Sigmoid colon (tissue), 7 donors: ENCODE data around the gene CHPF. TPM values are rescaled to one million over a fixed set of nuclear protein-coding genes. Genes with fewer than 3 reads are reported as not detected.

Source experiments
- DNase-seq: peaks from one replicate; pipeline ENCODE4 v3.0.0-alpha.2; 2019
- H3K27ac ChIP-seq, 4 donors: fragments of 200-600 bp; sonication (generic); one replicate each; pipeline ENCODE4 v1.5.1; 2016 to 2019; ENCODE audit warnings: mild to moderate bottlenecking in 1 of 4
- H3K27me3 ChIP-seq, 3 donors: fragments of 200-600 bp; sonication (generic); one replicate each; pipeline ENCODE4 v1.5.1; 2019; ENCODE audit warnings: mild to moderate bottlenecking in 1 of 3
- H3K36me3 ChIP-seq, 4 donors: fragments of 200-600 bp; sonication (generic); one replicate each; pipeline ENCODE4 v1.5.1; 2016 to 2019
- H3K4me1 ChIP-seq, 4 donors: fragments of 200-600 bp; sonication (generic); one replicate each; pipeline ENCODE4 v1.5.1; 2017 to 2019
- H3K4me3 ChIP-seq, 4 donors: fragments of 200-600 bp; sonication (generic); one replicate each; pipeline ENCODE4 v1.5.1; 2017 to 2019; ENCODE audit warnings: mild to moderate bottlenecking in 2 of 4, moderate library complexity in 1 of 4
- H3K9me3 ChIP-seq, 4 donors: fragments of 200-600 bp in 3 of 4; sonication (generic) in 3 of 4; one replicate each; pipeline versions ENCODE4 v1.5.1 to v1.6.1; 2013 to 2019
- EP300 ChIP-seq, 4 donors: sonication (generic); formaldehyde crosslinking; IDR thresholded peaks; one replicate each; pipeline ENCODE4 v1.6.1; 2017; ENCODE audit warnings: antibody characterized with exemption in 4 of 4
- POLR2AphosphoS5 ChIP-seq, 4 donors: sonication (generic); formaldehyde crosslinking; IDR thresholded peaks; one replicate each; pipeline ENCODE4 v1.6.1; 2017; ENCODE audit warnings: antibody characterized with exemption in 4 of 4
- WGBS, 2 donors: extraction: QIAGEN DNeasy Blood & Tissue Kit; methylation state at CpG; one replicate each; pipeline ENCODE4 v1.1.7; 2013; 5-methylcytosine and 5-hydroxymethylcytosine counted together
- intact Hi-C: fragments of 100-400 bp; cut with DNase I; formaldehyde crosslinking; loops from one replicate; pipeline ENCODE4 v1.15.1; 2023
- polyA plus RNA-seq, 3 donors: library from polyadenylated mRNA; stranded (reverse); fragments of 200-250 nt; gene quantifications; one replicate each; pipeline ENCODE4 v1.2.3, GENCODE V29; 2013
- small RNA-seq, 3 donors: library from RNA; depleted of rRNA; stranded (forward); fragments of <200 nt; gene quantifications; one replicate each; pipeline ENCODE3, GENCODE V24; 2016
- total RNA-seq, 4 donors: library from RNA; depleted of rRNA; stranded (reverse); fragments of >200 nt; gene quantifications; one replicate each; pipeline ENCODE4 v1.1.0, GENCODE V29; 2016
- TF ChIP-seq, protein P1 (sequence below), 4 experiments: fragments of 450-650 bp in 3 of 4; fragments of 200-600 bp in 1 of 4; IDR thresholded peaks; one replicate each; pipeline ENCODE4 v1.5.1; 2016 to 2019; ENCODE audit warnings: antibody characterized with exemption in 4 of 4, mild to moderate bottlenecking in 3 of 4, moderate library complexity in 2 of 4
- donor health status: healthy with polysubstance abuse.
- donor health status: Bipolar disorder and iron deficiency.
- donor health status: healthy.

The CHPF gene
- total and polyA plus RNA-seq, 7 donors: 5.5 to 39.1 (median 21.3) TPM

DNA sequence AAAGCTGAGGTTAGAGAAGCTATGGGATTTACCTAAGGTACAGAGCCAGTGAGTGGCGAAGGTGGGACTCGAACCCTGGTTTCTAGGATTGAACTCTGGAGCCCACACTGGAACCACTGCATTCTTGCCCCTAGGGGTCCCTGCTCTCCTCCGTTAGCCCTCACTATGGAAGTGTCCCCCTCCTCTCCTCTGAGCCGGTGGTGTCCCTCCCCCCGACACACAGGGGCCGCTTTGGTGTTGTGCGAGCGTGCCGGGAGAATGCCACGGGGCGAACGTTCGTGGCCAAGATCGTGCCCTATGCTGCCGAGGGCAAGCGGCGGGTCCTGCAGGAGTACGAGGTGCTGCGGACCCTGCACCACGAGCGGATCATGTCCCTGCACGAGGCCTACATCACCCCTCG, 53.4 kb downstream of the CHPF start:
- Histone ChIP-seq H3K4me1 (peaks cover 0 to 7% (median 6%) of the 10 kb centered on the region in 4 donors), H3K27ac (peak overlapping the region in 3 of 4 donors; percentile 61 to 99 (median 99)), H3K27me3 (peaks cover 0 to 3% (median 0%) of the 10 kb centered on the region in 3 donors), H3K4me3 (no peak overlapping the region), H3K36me3 (peaks cover 21 to 81% (median 45%) of the 10 kb centered on the region in 4 donors), H3K9me3 (no peaks in the 10 kb centered on the region)
- no peak for DNase-seq
- intact Hi-C loops: no loop called here
- 88% methylated on average over 23 of the region's 23 CpGs for WGBS, 2 donors
- no peak for TF ChIP-seq EP300 (IDR thresholded peaks at IDR 0.05)
- TF ChIP-seq, protein P1, sequence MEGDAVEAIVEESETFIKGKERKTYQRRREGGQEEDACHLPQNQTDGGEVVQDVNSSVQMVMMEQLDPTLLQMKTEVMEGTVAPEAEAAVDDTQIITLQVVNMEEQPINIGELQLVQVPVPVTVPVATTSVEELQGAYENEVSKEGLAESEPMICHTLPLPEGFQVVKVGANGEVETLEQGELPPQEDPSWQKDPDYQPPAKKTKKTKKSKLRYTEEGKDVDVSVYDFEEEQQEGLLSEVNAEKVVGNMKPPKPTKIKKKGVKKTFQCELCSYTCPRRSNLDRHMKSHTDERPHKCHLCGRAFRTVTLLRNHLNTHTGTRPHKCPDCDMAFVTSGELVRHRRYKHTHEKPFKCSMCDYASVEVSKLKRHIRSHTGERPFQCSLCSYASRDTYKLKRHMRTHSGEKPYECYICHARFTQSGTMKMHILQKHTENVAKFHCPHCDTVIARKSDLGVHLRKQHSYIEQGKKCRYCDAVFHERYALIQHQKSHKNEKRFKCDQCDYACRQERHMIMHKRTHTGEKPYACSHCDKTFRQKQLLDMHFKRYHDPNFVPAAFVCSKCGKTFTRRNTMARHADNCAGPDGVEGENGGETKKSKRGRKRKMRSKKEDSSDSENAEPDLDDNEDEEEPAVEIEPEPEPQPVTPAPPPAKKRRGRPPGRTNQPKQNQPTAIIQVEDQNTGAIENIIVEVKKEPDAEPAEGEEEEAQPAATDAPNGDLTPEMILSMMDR (IDR thresholded peaks at IDR 0.05): peak in 1 of 4 experiments; percentile 26

DNA sequence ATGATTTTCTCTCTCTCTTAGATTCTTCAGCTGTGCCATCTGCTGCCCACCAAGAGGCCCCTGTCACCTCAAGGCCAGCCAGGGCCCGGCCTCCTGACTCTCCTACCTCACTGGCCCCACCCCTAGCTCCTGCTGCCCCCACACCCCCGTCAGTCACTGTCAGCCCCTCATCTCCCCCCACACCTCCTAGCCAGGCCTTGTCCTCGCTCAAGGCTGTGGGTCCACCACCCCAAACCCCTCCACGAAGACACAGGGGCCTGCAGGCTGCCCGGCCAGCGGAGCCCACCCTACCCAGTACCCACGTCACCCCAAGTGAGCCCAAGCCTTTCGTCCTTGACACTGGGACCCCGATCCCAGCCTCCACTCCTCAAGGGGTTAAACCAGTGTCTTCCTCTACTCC, 54.3 kb downstream of the CHPF start:
- H3K27ac ChIP-seq: peak overlapping the region in 3 of 4 donors; percentile 61 to 99 (median 99)
- 79 to 83% methylated on average over 9 of the region's 9 CpGs for WGBS, 2 donors
- H3K4me3 ChIP-seq: no peak overlapping the region
- H3K4me1 ChIP-seq: peaks cover 0 to 9% (median 7%) of the 10 kb centered on the region in 4 donors
- no peaks in the 10 kb centered on the region for H3K9me3 ChIP-seq
- DNase-seq: no peak
- H3K27me3 ChIP-seq: peaks cover 3 to 12% (median 5%) of the 10 kb centered on the region in 3 donors
- intact Hi-C loops: no loop called here
- TF ChIP-seq, protein P1 (IDR thresholded peaks at IDR 0.05): no peak
- TF ChIP-seq POLR2AphosphoS5 (IDR thresholded peaks at IDR 0.05): no peak
- peaks cover 21 to 83% (median 47%) of the 10 kb centered on the region in 4 donors for H3K36me3 ChIP-seq

Small RNA genes lying within 50 kb of the gene (small RNA-seq; reads per million reads assigned to genes)
- gene MIR3132 (0 reads per million in 3 donors), gene RN7SKP213 (0 reads per million in 3 donors)

Other genes starting within 250 kb of the CHPF start
- 1 to 10 TPM; 1.2 to 8.8 (median 7.9) TPM for gene PTPRN, start 234.4 kb downstream of the CHPF start, total RNA-seq
- gene PTPRN, start 234.4 kb downstream of the CHPF start, polyA plus RNA-seq: 1 to 10 TPM in 1 of 3 donors, not detected in 2; 3.6 TPM
- not detected for gene RESP18, start 211.1 kb downstream of the CHPF start, total RNA-seq
- not detected for gene RESP18, start 211.1 kb downstream of the CHPF start, polyA plus RNA-seq
- 10 to 100 TPM; 43.2 to 62.8 (median 53.1) TPM for gene DNPEP, start 155.9 kb downstream of the CHPF start, total RNA-seq
- gene DNPEP, start 155.9 kb downstream of the CHPF start, polyA plus RNA-seq: 100 to 1,000 TPM; 108 to 137 (median 132) TPM
- over 10,000 TPM in 3 of 4 donors, 1,000 to 10,000 TPM in 1; 7,366 to 30,562 (median 13,340) TPM for gene DES, start 125.4 kb downstream of the CHPF start, total RNA-seq
- 100 to 1,000 TPM in 2 of 3 donors, 10 to 100 TPM in 1; 35.1 to 264 (median 162) TPM for gene DES, start 125.4 kb downstream of the CHPF start, polyA plus RNA-seq
- gene SPEG, start 109.0 kb downstream of the CHPF start, total RNA-seq: 100 to 1,000 TPM; 123 to 321 (median 194) TPM
- 10 to 100 TPM in 2 of 3 donors, 1 to 10 TPM in 1; 6.0 to 25.4 (median 13.4) TPM for gene SPEG, start 109.0 kb downstream of the CHPF start, polyA plus RNA-seq
- gene GMPPA, start 44.9 kb downstream of the CHPF start, total RNA-seq: 10 to 100 TPM; 13.9 to 24.7 (median 21.3) TPM
- 10 to 100 TPM; 42.6 to 52.8 (median 44.2) TPM for gene GMPPA, start 44.9 kb downstream of the CHPF start, polyA plus RNA-seq
- under 1 TPM in 1 of 4 donors, not detected in 3; under 0.01 TPM for gene ASIC4, start 29.3 kb downstream of the CHPF start, total RNA-seq
- gene ASIC4, start 29.3 kb downstream of the CHPF start, polyA plus RNA-seq: under 1 TPM in 1 of 3 donors, not detected in 2; 0.07 TPM
- 1 to 10 TPM in 3 of 4 donors, under 1 TPM in 1; 0.71 to 3.0 (median 1.6) TPM for gene TMEM198, start 219 bp upstream of the CHPF start, total RNA-seq
- gene TMEM198, start 219 bp upstream of the CHPF start, polyA plus RNA-seq: 1 to 10 TPM in 2 of 3 donors, not detected in 1; 1.2 to 3.9 TPM
- 10 to 100 TPM; 34.6 to 83.6 (median 53.3) TPM for gene OBSL1, start 27.7 kb upstream of the CHPF start, total RNA-seq
- 10 to 100 TPM in 1 of 3 donors, 1 to 10 TPM in 2; 2.8 to 15.6 (median 7.8) TPM for gene OBSL1, start 27.7 kb upstream of the CHPF start, polyA plus RNA-seq
- under 1 TPM in 2 of 4 donors, not detected in 2; 0.33 to 0.36 TPM for gene INHA, start 28.5 kb upstream of the CHPF start, total RNA-seq
- gene INHA, start 28.5 kb upstream of the CHPF start, polyA plus RNA-seq: under 1 TPM in 2 of 3 donors, not detected in 1; 0.31 to 0.46 TPM
- 10 to 100 TPM in 2 of 4 donors, 1 to 10 TPM in 2; 8.4 to 13.0 (median 10.1) TPM for gene STK11IP, start 54.0 kb upstream of the CHPF start, total RNA-seq
- 10 to 100 TPM in 2 of 3 donors, 1 to 10 TPM in 1; 6.9 to 36.7 (median 10.8) TPM for gene STK11IP, start 54.0 kb upstream of the CHPF start, polyA plus RNA-seq
- 1 to 10 TPM in 3 of 4 donors, under 1 TPM in 1; 0.99 to 5.0 (median 1.1) TPM for gene SLC4A3, start 83.8 kb upstream of the CHPF start, total RNA-seq
- 1 to 10 TPM in 1 of 3 donors, under 1 TPM in 2; under 0.01 to 1.0 (median 0.46) TPM for gene SLC4A3, start 83.8 kb upstream of the CHPF start, polyA plus RNA-seq